ENCODE measurements around the gene CDKAL1.

- TF ChIP-seq ZNF565 (CRISPR knock-in tag; conservative IDR thresholded peaks at IDR 0.05; ENCODE audit: low read depth), result no peak
- TF ChIP-seq OSR1 (CRISPR knock-in tag; IDR thresholded peaks at IDR 0.05), result no peak
- no peak for TF ChIP-seq TOX (CRISPR knock-in tag; IDR thresholded peaks at IDR 0.05; ENCODE audit: borderline replicate concordance)
These were observed 91.9 kb downstream of the CDKAL1 start for GRCh38 chr6:20626165-20626564.

All from SK-N-SH treated with all-trans-retinoic acid at 6 μM for 48 hours (cell line).